Stimulated activated naive CD8-positive, alpha-beta T cell treated with anti-CD3 and anti-CD28 coated beads, Interleukin-15, Interleukin-2, amounts not matched to agents 100 ng/mL and 50 ng/mL, for 24 hours (primary cell): ENCODE results near the gene STAC3.

Source experiments
- H3K27ac Mint-ChIP-seq: one replicate; pipeline ENCODE4 v1.8.0; 2021; ENCODE audit warnings: mild to moderate bottlenecking, mixed read lengths
- H3K27me3 Mint-ChIP-seq: one replicate; pipeline ENCODE4 v1.8.0; 2021; ENCODE audit warnings: mixed read lengths
- H3K36me3 Mint-ChIP-seq: one replicate; pipeline ENCODE4 v1.8.0; 2021; ENCODE audit warnings: low read depth, mixed read lengths
- H3K4me1 Mint-ChIP-seq: one replicate; pipeline ENCODE4 v1.8.0; 2021; ENCODE audit warnings: low read depth, mixed read lengths
- H3K4me3 Mint-ChIP-seq: one replicate; pipeline ENCODE4 v1.8.0; 2021; ENCODE audit warnings: mild to moderate bottlenecking, mixed read lengths
- H3K9me3 Mint-ChIP-seq: one replicate; pipeline ENCODE4 v1.8.0; 2021; ENCODE audit warnings: mixed read lengths

Gene STAC3

GRCh38 chr12:57204454-57204853 lies 46.5 kb downstream of the STAC3 start:
- Mint-ChIP-seq H3K4me1 (no peaks in the 10 kb centered on the region), H3K9me3 (no peaks in the 10 kb centered on the region), H3K27me3 (no peaks in the 10 kb centered on the region), H3K4me3 (no peak overlapping the region), H3K27ac (no peak overlapping the region), H3K36me3 (no peaks in the 10 kb centered on the region)

- Mint-ChIP-seq H3K27me3 (no peaks in the 10 kb centered on the region), H3K36me3 (no peaks in the 10 kb centered on the region), H3K4me3 (no peak overlapping the region), H3K9me3 (no peaks in the 10 kb centered on the region), H3K4me1 (no peaks in the 10 kb centered on the region), H3K27ac (no peak overlapping the region)
Measured at GRCh38 chr12:57203791-57204190, 47.2 kb downstream of the STAC3 start.

GRCh38 chr12:57203201-57203600 lies 47.8 kb downstream of the STAC3 start:
- no peaks in the 10 kb centered on the region for H3K27me3 Mint-ChIP-seq
- no peaks in the 10 kb centered on the region for H3K9me3 Mint-ChIP-seq
- no peaks in the 10 kb centered on the region for H3K36me3 Mint-ChIP-seq
- no peak overlapping the region for H3K4me3 Mint-ChIP-seq
- no peak overlapping the region for H3K27ac Mint-ChIP-seq
- no peaks in the 10 kb centered on the region for H3K4me1 Mint-ChIP-seq

GRCh38 chr12:57202321-57202720 lies 48.7 kb downstream of the STAC3 start:
- no peak overlapping the region for H3K4me3 Mint-ChIP-seq
- no peaks in the 10 kb centered on the region for H3K4me1 Mint-ChIP-seq
- H3K36me3 Mint-ChIP-seq = no peaks in the 10 kb centered on the region
- no peaks in the 10 kb centered on the region for H3K27me3 Mint-ChIP-seq
- H3K27ac Mint-ChIP-seq = no peak overlapping the region
- no peaks in the 10 kb centered on the region for H3K9me3 Mint-ChIP-seq

- Mint-ChIP-seq H3K36me3 (no peaks in the 10 kb centered on the region), H3K27me3 (no peaks in the 10 kb centered on the region), H3K27ac (no peak overlapping the region), H3K9me3 (no peaks in the 10 kb centered on the region), H3K4me3 (no peak overlapping the region), H3K4me1 (no peaks in the 10 kb centered on the region)
Measured at GRCh38 chr12:57201631-57202030, 49.4 kb downstream of the STAC3 start.

- Mint-ChIP-seq H3K27ac (no peak overlapping the region), H3K4me1 (no peaks in the 10 kb centered on the region), H3K36me3 (no peaks in the 10 kb centered on the region), H3K4me3 (no peak overlapping the region), H3K9me3 (no peaks in the 10 kb centered on the region), H3K27me3 (no peaks in the 10 kb centered on the region)
Measured at GRCh38 chr12:57201219-57201618, 49.8 kb downstream of the STAC3 start.

- Mint-ChIP-seq H3K27ac (no peak overlapping the region), H3K36me3 (no peaks in the 10 kb centered on the region), H3K4me1 (no peaks in the 10 kb centered on the region), H3K4me3 (no peak overlapping the region), H3K27me3 (no peaks in the 10 kb centered on the region), H3K9me3 (no peaks in the 10 kb centered on the region)
Measured at GRCh38 chr12:57200497-57200896, 50.5 kb downstream of the STAC3 start.

- Mint-ChIP-seq H3K27ac (no peak overlapping the region), H3K27me3 (no peaks in the 10 kb centered on the region), H3K4me1 (no peaks in the 10 kb centered on the region), H3K9me3 (no peaks in the 10 kb centered on the region), H3K36me3 (no peaks in the 10 kb centered on the region), H3K4me3 (no peak overlapping the region)
Measured at GRCh38 chr12:57199191-57199590, 51.8 kb downstream of the STAC3 start.

- Mint-ChIP-seq H3K27me3 (no peaks in the 10 kb centered on the region), H3K4me3 (no peak overlapping the region), H3K36me3 (no peaks in the 10 kb centered on the region), H3K9me3 (no peaks in the 10 kb centered on the region), H3K27ac (no peak overlapping the region), H3K4me1 (no peaks in the 10 kb centered on the region)
Measured at GRCh38 chr12:57198329-57198728, 52.7 kb downstream of the STAC3 start.

GRCh38 chr12:57196956-57197355 lies 54.0 kb downstream of the STAC3 start:
- Mint-ChIP-seq H3K4me3 (no peak overlapping the region), H3K27ac (no peak overlapping the region), H3K36me3 (no peaks in the 10 kb centered on the region), H3K9me3 (no peaks in the 10 kb centered on the region), H3K27me3 (no peaks in the 10 kb centered on the region), H3K4me1 (no peaks in the 10 kb centered on the region)

- H3K36me3 Mint-ChIP-seq = no peaks in the 10 kb centered on the region
- no peak overlapping the region for H3K27ac Mint-ChIP-seq
- no peaks in the 10 kb centered on the region for H3K27me3 Mint-ChIP-seq
- H3K4me1 Mint-ChIP-seq = no peaks in the 10 kb centered on the region
- no peak overlapping the region for H3K4me3 Mint-ChIP-seq
- no peaks in the 10 kb centered on the region for H3K9me3 Mint-ChIP-seq
Measured at GRCh38 chr12:57196439-57196838, 54.5 kb downstream of the STAC3 start.

- Mint-ChIP-seq H3K27me3 (no peaks in the 10 kb centered on the region), H3K4me3 (no peak overlapping the region), H3K36me3 (no peaks in the 10 kb centered on the region), H3K9me3 (no peaks in the 10 kb centered on the region), H3K27ac (no peak overlapping the region), H3K4me1 (no peaks in the 10 kb centered on the region)
Measured at GRCh38 chr12:57195611-57196371, 55.2 kb downstream of the STAC3 start.

GRCh38 chr12:57195186-57195585 lies 55.8 kb downstream of the STAC3 start:
- H3K4me3 Mint-ChIP-seq = no peak overlapping the region
- H3K9me3 Mint-ChIP-seq = no peaks in the 10 kb centered on the region
- H3K27ac Mint-ChIP-seq = no peak overlapping the region
- no peaks in the 10 kb centered on the region for H3K27me3 Mint-ChIP-seq
- no peaks in the 10 kb centered on the region for H3K4me1 Mint-ChIP-seq
- no peaks in the 10 kb centered on the region for H3K36me3 Mint-ChIP-seq

- H3K27ac Mint-ChIP-seq = no peak overlapping the region
- H3K4me1 Mint-ChIP-seq = no peaks in the 10 kb centered on the region
- no peak overlapping the region for H3K4me3 Mint-ChIP-seq
- no peaks in the 10 kb centered on the region for H3K27me3 Mint-ChIP-seq
- H3K36me3 Mint-ChIP-seq = no peaks in the 10 kb centered on the region
- no peaks in the 10 kb centered on the region for H3K9me3 Mint-ChIP-seq
Measured at GRCh38 chr12:57194253-57194652, 56.7 kb downstream of the STAC3 start.

GRCh38 chr12:57193706-57194245 lies 57.2 kb downstream of the STAC3 start:
- H3K9me3 Mint-ChIP-seq = no peaks in the 10 kb centered on the region
- no peak overlapping the region for H3K4me3 Mint-ChIP-seq
- no peaks in the 10 kb centered on the region for H3K4me1 Mint-ChIP-seq
- no peak overlapping the region for H3K27ac Mint-ChIP-seq
- no peaks in the 10 kb centered on the region for H3K36me3 Mint-ChIP-seq
- H3K27me3 Mint-ChIP-seq = no peaks in the 10 kb centered on the region
